ENCODE results near the gene SMIM5. TPM values are rescaled to one million over a fixed set of nuclear protein-coding genes. Genes with fewer than 3 reads are reported as not detected.

The SMIM5 gene
- total RNA-seq, 1 experiment from 2014 or later = 0.24 TPM

DNA sequence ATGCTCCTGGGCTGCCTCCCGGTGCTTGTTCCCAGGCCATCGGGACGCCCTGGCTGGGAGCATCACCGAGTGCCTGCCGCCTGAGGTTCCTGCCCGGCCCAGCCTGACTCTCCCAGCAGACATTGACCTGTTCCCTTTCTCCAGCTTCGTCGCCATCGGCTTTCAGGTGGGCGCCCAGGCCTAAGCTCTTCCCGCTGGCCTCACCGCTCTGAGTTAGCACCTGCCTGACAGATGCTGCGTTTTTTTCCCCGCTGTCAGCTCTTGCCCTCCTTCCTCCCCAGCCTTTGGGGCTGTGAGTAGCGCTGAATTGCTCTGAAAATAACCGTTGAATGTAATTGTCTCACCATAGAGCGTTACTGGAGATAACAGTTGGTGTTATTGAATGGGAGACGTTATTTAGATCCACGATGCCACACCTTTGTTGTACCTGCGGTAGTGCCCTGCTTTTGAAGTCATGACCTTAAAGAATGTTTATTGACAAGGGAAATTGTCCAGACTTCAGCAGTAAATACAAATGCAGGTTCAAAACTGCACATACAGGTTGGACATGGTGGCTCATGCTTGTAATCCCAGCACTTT lies 21.3 kb upstream of the SMIM5 start:
- Mint-ChIP-seq H3K36me3 (ENCODE audit: insufficient read depth in 1 of 3, low read depth in 3 of 3) (no peaks in the 10 kb centered on the region), H3K4me3 (no peak overlapping the region), H3K9me3 (no peaks in the 10 kb centered on the region), H3K27ac (no peak overlapping the region), H3K4me1 (no peaks in the 10 kb centered on the region), H3K27me3 (ENCODE audit: low read depth) (no peaks in the 10 kb centered on the region)
- H3K56ac ChIP-seq (ENCODE audit: insufficient read length, low read depth, low read length) = no peak overlapping the region
- no peak for DNase-seq
- no peak overlapping the region for H2BK15ac ChIP-seq (ENCODE audit: low read depth, low read length)
- H2BK120ac ChIP-seq (ENCODE audit: low read depth, low read length, poor library complexity, severe bottlenecking) = no peak overlapping the region
- H3K79me1 ChIP-seq (ENCODE audit: insufficient read depth, low read depth, low read length, poor library complexity, severe bottlenecking) = no peaks in the 10 kb centered on the region
- peak overlapping the region; percentile 49; the same call in 1 of the 2 replicates for H3K14ac ChIP-seq (ENCODE audit: insufficient read depth, low read length)
- no peak overlapping the region for H3K18ac ChIP-seq (ENCODE audit: insufficient read length, low read depth, low read length)
- H3K9me3 ChIP-seq (ENCODE audit: control insufficient read depth, low read depth, low read length) = no peaks in the 10 kb centered on the region
- H2AK5ac ChIP-seq (ENCODE audit: insufficient read length, low read length) = no peak overlapping the region
- H3K27me3 ChIP-seq (ENCODE audit: insufficient read depth, low read length) = no peaks in the 10 kb centered on the region
- H2BK20ac ChIP-seq (ENCODE audit: low read depth, low read length, poor library complexity, severe bottlenecking) = no peak overlapping the region
- TF ChIP-seq, protein P1, sequence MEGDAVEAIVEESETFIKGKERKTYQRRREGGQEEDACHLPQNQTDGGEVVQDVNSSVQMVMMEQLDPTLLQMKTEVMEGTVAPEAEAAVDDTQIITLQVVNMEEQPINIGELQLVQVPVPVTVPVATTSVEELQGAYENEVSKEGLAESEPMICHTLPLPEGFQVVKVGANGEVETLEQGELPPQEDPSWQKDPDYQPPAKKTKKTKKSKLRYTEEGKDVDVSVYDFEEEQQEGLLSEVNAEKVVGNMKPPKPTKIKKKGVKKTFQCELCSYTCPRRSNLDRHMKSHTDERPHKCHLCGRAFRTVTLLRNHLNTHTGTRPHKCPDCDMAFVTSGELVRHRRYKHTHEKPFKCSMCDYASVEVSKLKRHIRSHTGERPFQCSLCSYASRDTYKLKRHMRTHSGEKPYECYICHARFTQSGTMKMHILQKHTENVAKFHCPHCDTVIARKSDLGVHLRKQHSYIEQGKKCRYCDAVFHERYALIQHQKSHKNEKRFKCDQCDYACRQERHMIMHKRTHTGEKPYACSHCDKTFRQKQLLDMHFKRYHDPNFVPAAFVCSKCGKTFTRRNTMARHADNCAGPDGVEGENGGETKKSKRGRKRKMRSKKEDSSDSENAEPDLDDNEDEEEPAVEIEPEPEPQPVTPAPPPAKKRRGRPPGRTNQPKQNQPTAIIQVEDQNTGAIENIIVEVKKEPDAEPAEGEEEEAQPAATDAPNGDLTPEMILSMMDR (conservative IDR thresholded peaks at IDR 0.05) = no peak
- H4K8ac ChIP-seq (replicated peaks; ENCODE audit: insufficient read length, low read depth, low read length) = no peak overlapping the region
- no peak overlapping the region for H3K9ac ChIP-seq (ENCODE audit: extremely low read depth, insufficient read length, low read length)
- no peaks in the 10 kb centered on the region for H3K79me2 ChIP-seq (ENCODE audit: insufficient read depth, low read length)
- no peak overlapping the region for H3K4ac ChIP-seq (ENCODE audit: low read depth, low read length)
- no peak overlapping the region for H2AFZ ChIP-seq (ENCODE audit: low read length)
- H4K20me1 ChIP-seq (ENCODE audit: control insufficient read depth, insufficient read depth, insufficient read length) = no peaks in the 10 kb centered on the region
- H4K91ac ChIP-seq (ENCODE audit: insufficient read length, low read depth, low read length) = no peak overlapping the region
- H4K5ac ChIP-seq (ENCODE audit: insufficient read length, low read depth, low read length) = no peak overlapping the region
- no peaks in the 10 kb centered on the region for H3K4me1 ChIP-seq (ENCODE audit: insufficient read depth, low read length)
- WGBS (ENCODE audit: extremely low coverage, insufficient read length, low lambda C conversion rate) = no CpG with 5 or more reads among the region's 20 CpGs
- no peak overlapping the region for H3T11ph ChIP-seq (ENCODE audit: low read length)
- H3K23ac ChIP-seq (ENCODE audit: insufficient read length, low read depth, low read length) = no peak overlapping the region
- H2BK12ac ChIP-seq (ENCODE audit: insufficient read length, low read depth, low read length) = no peak overlapping the region
- H3K23me2 ChIP-seq (ENCODE audit: insufficient read length, low read depth, low read length, poor library complexity, severe bottlenecking) = no peaks in the 10 kb centered on the region
- H2BK5ac ChIP-seq (ENCODE audit: insufficient read length, low read length) = no peak overlapping the region
- no peak overlapping the region for H3K4me2 ChIP-seq (ENCODE audit: insufficient read depth, insufficient read length, low read length)
- no peak overlapping the region for H3K27ac ChIP-seq (ENCODE audit: insufficient read length, low read depth, low read length)

Data from H9 (cell line).